Parathyroid adenoma (tissue), 2 donors: Measurements from ENCODE around the gene SLC39A13.

Experiments
- H2AFZ ChIP-seq: fragments of 300-600 bp; sonication (generic); one replicate; pipeline ENCODE4 v1.7.0; 2017; ENCODE audit warnings: antibody characterized with exemption, mild to moderate bottlenecking
- H3K27ac ChIP-seq: fragments of 300-600 bp; sonication (generic); one replicate; pipeline ENCODE4 v1.7.0; 2017
- H3K27me3 ChIP-seq: fragments of 300-600 bp; sonication (generic); one replicate; pipeline ENCODE4 v1.7.0; 2017; ENCODE audit warnings: low read length; ENCODE audit not compliant: control insufficient read depth, insufficient read depth
- H3K36me3 ChIP-seq: fragments of 300-600 bp; sonication (generic); one replicate; pipeline ENCODE4 v1.7.0; 2017; ENCODE audit warnings: low read length; ENCODE audit not compliant: control insufficient read depth, insufficient read depth
- H3K4me1 ChIP-seq: fragments of 300-600 bp; sonication (generic); one replicate; pipeline ENCODE4 v1.7.0; 2017; ENCODE audit warnings: control low read depth
- H3K4me2 ChIP-seq: fragments of 300-600 bp; sonication (generic); one replicate; pipeline ENCODE4 v1.7.0; 2017; ENCODE audit warnings: low read length
- H3K4me3 ChIP-seq: fragments of 300-600 bp; sonication (generic); one replicate; pipeline ENCODE4 v1.7.0; 2017; ENCODE audit warnings: low read depth, low read length
- H3K79me2 ChIP-seq: fragments of 300-600 bp; sonication (generic); one replicate; pipeline ENCODE4 v1.7.0; 2017; ENCODE audit warnings: control low read depth
- H3K9ac ChIP-seq: fragments of 300-600 bp; sonication (generic); one replicate; pipeline ENCODE4 v1.7.0; 2017; ENCODE audit warnings: mild to moderate bottlenecking
- H3K9me3 ChIP-seq: fragments of 300-600 bp; sonication (generic); one replicate; pipeline ENCODE4 v1.7.0; 2017; ENCODE audit warnings: low read length; ENCODE audit not compliant: control insufficient read depth
- TF ChIP-seq, protein P1 (sequence below): fragments of 300-600 bp; sonication (generic); IDR thresholded peaks from one replicate; pipeline ENCODE4 v1.7.0; 2017; ENCODE audit warnings: antibody characterized with exemption, mild to moderate bottlenecking
- donor health status: primary hyperparathyroidism.

The SLC39A13 gene

GRCh38 chr11:47441421-47441820 is 33.0 kb downstream of the SLC39A13 start:
- Histone ChIP-seq H3K27me3 (no peaks in the 10 kb centered on the region), H3K4me1 (no peaks in the 10 kb centered on the region), H2AFZ (no peak overlapping the region), H3K9me3 (no peaks in the 10 kb centered on the region), H3K27ac (no peak overlapping the region), H3K36me3 (no peaks in the 10 kb centered on the region), H3K9ac (no peak overlapping the region), H3K79me2 (no peaks in the 10 kb centered on the region), H3K4me3 (no peak overlapping the region), H3K4me2 (no peak overlapping the region)
- TF ChIP-seq, protein P1, sequence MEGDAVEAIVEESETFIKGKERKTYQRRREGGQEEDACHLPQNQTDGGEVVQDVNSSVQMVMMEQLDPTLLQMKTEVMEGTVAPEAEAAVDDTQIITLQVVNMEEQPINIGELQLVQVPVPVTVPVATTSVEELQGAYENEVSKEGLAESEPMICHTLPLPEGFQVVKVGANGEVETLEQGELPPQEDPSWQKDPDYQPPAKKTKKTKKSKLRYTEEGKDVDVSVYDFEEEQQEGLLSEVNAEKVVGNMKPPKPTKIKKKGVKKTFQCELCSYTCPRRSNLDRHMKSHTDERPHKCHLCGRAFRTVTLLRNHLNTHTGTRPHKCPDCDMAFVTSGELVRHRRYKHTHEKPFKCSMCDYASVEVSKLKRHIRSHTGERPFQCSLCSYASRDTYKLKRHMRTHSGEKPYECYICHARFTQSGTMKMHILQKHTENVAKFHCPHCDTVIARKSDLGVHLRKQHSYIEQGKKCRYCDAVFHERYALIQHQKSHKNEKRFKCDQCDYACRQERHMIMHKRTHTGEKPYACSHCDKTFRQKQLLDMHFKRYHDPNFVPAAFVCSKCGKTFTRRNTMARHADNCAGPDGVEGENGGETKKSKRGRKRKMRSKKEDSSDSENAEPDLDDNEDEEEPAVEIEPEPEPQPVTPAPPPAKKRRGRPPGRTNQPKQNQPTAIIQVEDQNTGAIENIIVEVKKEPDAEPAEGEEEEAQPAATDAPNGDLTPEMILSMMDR: no peak

DNA sequence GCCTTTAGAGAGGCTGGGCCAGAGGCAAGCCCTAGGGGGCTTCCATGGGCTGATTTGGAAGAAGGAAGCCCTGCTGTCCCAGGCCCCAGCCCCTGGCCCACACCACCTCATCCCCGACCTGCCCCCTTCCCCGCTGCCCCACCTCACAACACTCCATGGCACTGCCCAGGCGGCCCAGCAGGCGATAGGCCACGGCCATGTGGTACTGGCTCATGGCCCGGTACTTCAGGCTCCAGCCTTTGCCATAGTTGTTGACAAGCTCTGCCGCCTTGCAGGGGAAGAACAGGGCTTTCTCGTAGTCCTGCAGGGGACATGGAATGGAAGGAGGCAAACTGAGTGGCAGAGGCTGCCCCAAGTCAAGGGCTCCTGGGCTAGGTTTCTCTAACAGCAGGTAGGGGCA is 34.1 kb downstream of the SLC39A13 start:
- Histone ChIP-seq H3K27me3 (no peaks in the 10 kb centered on the region), H3K4me1 (no peaks in the 10 kb centered on the region), H3K9me3 (no peaks in the 10 kb centered on the region), H3K4me2 (no peak overlapping the region), H2AFZ (no peak overlapping the region), H3K79me2 (no peaks in the 10 kb centered on the region), H3K9ac (no peak overlapping the region), H3K36me3 (no peaks in the 10 kb centered on the region), H3K27ac (no peak overlapping the region), H3K4me3 (no peak overlapping the region)
- TF ChIP-seq, protein P1: no peak

DNA sequence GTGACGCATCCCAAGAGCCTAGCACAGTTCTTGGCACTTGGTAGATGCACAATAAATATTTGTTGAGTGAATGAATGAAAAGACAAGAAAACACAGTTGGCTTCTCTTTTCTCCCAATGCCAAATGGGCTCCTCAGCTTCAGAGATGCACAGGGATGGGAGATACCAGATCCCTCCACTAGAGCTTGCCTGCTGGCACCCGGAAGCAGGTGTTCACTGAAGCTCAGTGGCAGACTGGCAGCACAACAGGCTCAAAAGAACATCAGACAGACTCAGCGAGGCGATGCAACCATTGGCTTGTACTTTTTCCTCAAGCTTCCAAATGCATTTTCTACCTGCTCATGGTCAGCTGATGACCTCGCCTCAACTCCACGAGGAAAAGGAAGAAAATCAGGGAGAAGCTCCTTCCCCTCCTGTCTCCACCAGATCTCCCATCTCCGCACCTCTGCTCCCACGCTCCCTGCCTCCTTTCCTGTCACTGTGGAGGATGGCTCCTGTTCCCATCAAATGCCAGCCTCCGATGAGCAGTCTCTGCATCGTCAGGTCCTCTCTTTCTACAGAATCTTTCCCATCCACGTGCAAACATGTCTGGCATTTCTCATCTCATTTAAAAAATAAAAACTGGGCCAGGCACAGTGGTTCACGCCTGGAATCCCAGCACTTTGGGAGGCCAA is 34.8 kb downstream of the SLC39A13 start:
- no peak overlapping the region for H3K27ac ChIP-seq
- H3K9me3 ChIP-seq: no peaks in the 10 kb centered on the region
- H3K36me3 ChIP-seq: no peaks in the 10 kb centered on the region
- H3K9ac ChIP-seq: no peak overlapping the region
- no peaks in the 10 kb centered on the region for H3K4me1 ChIP-seq
- no peaks in the 10 kb centered on the region for H3K27me3 ChIP-seq
- no peak overlapping the region for H3K4me2 ChIP-seq
- H3K4me3 ChIP-seq: no peak overlapping the region
- no peak overlapping the region for H2AFZ ChIP-seq
- no peaks in the 10 kb centered on the region for H3K79me2 ChIP-seq
- TF ChIP-seq, protein P1: no peak

GRCh38 chr11:47443817-47444216 is 35.4 kb downstream of the SLC39A13 start:
- Histone ChIP-seq H3K36me3 (no peaks in the 10 kb centered on the region), H3K9ac (no peak overlapping the region), H3K27me3 (no peaks in the 10 kb centered on the region), H3K27ac (no peak overlapping the region), H3K79me2 (no peaks in the 10 kb centered on the region), H3K4me1 (no peaks in the 10 kb centered on the region), H3K4me2 (no peak overlapping the region), H3K9me3 (no peaks in the 10 kb centered on the region), H2AFZ (no peak overlapping the region), H3K4me3 (no peak overlapping the region)
- TF ChIP-seq, protein P1: no peak

DNA sequence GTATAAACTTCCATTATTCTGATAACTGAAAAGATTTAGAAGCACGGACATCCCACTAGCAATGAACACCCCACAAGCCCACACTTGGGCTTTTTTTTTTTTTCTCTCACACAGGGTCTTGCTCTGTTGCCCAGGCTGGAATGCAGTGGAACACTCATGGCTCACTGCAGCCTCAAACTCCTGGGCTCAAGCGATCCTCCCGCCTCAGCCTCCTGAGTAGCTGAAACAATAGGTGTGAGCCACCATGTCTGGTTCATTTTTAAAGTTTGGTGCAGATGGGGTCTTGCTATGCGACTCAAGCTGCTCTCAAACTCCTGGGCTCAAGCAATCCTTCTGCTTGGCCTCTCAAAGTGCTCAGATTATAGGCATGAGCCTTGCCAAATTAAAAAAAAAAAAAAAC is 37.5 kb downstream of the SLC39A13 start:
- Histone ChIP-seq H3K4me3 (no peak overlapping the region), H3K36me3 (no peaks in the 10 kb centered on the region), H3K27me3 (no peaks in the 10 kb centered on the region), H2AFZ (no peak overlapping the region), H3K27ac (no peak overlapping the region), H3K4me2 (no peak overlapping the region), H3K4me1 (no peaks in the 10 kb centered on the region), H3K9ac (no peak overlapping the region), H3K9me3 (no peaks in the 10 kb centered on the region), H3K79me2 (no peaks in the 10 kb centered on the region)
- TF ChIP-seq, protein P1: no peak
